ENCODE data around the gene FAM135A. TPM values are rescaled to one million over a fixed set of nuclear protein-coding genes. Genes with fewer than 3 reads are reported as not detected.
"Not testable (repeated sequence)": the region's sequence is repeated elsewhere in the genome, so short reads cannot be mapped to it uniquely, and the experiment has no call there.

Gene FAM135A
- total RNA-seq, 1 donor from 2014 or later, result 48.0 TPM

GRCh38 chr6:70459699-70460098, 46.4 kb downstream of the FAM135A start:
- not testable (repeated sequence) for DNase-seq

DNA sequence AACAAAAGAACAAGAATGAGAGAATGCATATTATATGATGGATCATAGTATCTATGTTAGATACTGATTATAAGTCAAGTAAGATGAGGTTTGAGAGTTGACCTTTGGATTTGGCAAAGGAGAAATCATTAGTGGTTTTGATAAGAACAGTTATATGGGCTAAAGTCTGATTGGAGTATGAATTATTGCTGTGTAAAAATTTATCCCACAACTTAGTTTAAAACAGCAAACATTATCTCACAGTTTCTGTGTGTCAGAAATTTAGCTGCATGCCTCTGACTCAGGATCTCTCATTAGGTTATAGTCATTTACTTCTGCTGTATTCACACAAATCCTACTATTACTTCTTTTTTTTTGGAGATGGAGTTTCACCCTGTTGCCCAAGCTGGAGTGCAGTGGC, 56.7 kb downstream of the FAM135A start:
- no peak for DNase-seq

DNA sequence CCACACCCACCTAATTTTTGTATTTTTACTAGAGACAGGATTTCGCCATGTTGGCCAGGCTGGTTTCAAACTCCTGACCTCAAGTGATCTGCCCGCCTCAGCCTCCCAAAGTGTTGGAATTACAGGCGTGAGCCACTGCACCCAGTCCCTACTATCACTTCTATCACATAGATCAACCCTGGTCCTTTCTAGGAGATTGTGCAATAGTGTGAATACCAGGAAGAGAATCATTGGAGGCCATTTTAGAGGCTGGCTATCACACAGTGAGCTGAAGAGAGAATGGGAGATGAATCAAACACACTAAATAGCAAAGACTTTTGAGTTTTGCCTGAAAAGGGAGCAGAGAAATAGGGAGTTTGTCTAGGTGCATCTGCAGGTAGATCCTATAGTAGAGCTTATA, 57.2 kb downstream of the FAM135A start:
- not testable (repeated sequence) for DNase-seq

DNA sequence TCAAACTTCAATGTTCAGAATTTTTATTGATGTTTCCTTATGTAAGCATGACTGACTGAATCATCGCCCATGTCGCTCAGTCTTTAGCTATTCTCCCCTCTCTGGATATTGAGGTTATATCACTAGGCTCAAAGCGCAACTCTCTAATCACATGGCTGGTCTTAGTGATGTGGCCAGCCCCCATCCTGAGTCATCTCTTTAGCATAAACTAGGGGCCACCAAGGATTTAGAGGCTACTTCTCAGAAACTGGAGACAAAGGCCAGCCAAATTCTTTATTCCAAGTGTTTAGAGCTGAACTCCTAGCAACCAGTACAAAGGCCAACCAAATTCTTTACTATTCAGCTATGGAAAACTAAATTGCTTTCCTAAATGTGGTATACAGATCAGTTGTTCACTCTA, 61.4 kb downstream of the FAM135A start:
- DNase-seq, result no peak

DNA sequence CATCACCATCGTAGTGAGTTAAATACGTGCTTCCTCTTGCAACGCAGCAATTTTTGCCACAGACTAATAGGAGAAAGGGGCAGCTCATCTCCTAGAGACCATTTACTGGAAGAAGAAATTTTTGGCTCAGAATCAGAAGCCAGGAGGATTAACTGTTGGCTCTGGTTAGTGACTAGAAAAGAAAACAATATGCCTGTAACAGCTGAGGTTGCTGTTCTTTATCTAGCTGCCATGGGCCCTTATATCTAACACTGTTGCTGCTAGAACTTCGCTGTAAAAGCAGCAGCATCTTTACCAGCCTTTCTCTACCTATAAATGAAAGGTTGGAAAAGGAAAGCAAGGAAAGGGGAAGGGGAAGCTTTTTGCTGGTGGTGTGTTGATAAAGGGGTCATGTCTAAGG, 65.9 kb downstream of the FAM135A start:
- DNase-seq, result no peak

DNA sequence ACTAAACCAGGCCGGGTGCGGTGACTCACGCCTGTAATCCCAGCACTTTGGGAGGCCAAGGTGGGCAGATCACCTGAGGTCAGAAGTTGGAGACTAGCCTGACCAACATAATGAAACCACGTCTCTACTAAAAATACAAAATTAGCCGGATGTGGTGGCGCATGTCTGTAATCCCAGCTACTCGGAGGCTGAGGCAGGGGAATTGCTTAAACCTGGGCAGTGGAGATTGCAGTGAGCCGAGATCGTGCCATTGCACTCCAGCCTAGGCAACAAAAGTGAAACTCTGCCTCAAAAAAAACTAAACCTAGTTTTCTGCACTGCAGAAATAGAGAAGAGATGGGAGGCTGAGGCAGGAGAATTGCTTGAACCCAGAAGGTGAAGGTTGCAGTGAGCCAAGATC, 73.3 kb downstream of the FAM135A start:
- not testable (repeated sequence) for DNase-seq

DNA sequence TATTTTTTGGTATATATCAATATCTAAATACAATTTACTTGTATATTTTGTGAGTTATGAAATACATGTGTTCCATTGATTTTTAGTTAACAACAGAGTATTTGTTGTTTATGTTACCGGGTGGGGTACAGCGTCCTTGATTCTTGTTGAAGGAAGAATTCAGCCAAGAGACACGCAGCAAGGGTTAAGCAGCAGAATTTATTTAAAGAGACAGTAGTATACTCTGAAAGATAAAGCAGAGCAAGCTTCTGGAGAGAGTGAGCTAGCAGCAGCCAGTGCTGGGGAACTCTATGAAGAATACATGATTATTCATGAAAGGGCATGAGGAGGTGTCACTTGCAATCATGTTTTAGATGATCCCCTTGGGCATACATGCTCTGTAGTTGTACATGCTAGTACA, 76.1 kb downstream of the FAM135A start:
- DNase-seq, result no peak

DNA sequence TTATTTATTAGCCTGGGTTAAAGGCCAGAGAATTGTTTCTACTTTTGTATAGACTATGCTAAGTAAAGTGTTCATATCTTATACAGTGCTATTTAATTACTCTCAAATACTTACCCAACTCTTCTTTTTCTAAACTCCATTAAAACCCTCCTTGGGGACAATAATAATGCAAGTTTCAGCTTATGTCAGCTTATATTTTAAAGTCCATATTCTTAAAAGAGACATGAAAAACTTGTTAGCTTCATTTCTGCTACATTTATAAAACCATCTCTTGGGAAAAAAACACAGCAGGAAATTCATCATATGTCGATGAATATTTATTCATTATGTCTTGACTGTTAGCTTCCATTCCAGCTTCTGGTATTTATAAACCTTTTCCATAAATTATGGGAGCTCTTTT, 81.5 kb downstream of the FAM135A start:
- DNase-seq, result no peak

DNA sequence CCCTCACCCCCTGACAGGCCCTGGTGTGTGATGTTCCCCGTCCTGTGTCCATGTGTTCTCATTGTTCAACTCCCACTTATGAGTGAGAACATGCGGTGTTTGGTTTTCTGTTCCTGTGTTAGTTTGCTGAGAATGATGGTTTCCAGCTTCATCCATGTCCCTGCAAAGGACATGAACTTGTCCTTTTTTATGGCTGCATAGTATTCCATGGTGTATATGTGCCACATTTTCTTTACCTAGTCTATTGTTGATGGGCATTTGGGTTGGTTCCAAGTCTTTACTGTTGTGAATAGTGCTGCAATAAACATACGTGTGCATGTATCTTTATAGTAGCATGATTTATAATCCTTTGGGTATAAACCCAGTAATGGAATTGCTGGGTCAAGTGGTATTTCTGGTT, 82.5 kb downstream of the FAM135A start:
- not testable (repeated sequence) for DNase-seq

DNA sequence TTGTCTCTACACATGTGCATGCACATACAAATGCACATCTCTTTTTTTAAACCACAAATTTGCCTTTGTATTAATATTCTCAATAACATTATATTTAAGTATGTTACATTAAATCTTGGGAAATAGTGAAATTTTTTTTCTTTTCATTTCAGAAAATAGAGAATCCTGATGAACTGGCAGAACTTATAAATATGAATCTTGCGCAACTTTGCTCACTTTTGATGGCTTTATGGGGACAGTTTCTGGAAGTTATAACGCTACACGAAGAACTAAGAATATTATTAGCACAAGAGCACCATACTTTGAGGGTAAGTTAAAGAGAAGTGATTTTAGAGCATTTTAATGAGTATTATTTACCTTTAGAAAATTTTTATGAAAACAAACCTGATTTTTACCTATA, 89.2 kb downstream of the FAM135A start:
- DNase-seq, result no peak

DNA sequence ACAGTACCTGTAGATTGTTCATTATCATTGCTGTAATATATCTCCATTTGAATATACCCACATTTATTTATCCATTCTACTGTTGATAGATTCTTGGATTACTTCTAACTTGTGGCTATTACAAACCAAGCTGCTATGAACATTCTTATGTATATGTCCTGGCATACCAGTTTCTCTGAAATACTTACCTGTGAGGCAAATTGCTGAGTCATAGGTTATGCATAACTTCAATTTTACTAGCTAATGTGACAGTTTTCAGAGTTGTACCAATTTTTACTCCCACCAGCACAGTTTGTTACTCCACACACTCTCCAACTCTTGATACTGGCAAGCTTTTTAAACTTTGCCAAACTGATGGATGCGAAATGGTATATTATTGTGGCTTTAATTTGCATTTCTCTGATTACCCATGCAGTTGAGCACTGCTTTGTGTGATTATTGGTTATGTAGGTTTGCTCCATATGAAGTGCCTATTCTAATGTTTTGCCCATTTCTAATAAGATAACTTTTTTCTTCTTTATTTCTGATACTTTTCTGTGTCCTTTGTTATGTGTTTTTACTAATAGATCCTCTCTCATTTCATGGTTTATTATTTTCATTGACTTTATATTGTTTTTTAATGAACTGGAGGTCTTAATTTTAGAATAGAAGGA, 90.6 kb downstream of the FAM135A start:
- DNase-seq, result no peak

DNA sequence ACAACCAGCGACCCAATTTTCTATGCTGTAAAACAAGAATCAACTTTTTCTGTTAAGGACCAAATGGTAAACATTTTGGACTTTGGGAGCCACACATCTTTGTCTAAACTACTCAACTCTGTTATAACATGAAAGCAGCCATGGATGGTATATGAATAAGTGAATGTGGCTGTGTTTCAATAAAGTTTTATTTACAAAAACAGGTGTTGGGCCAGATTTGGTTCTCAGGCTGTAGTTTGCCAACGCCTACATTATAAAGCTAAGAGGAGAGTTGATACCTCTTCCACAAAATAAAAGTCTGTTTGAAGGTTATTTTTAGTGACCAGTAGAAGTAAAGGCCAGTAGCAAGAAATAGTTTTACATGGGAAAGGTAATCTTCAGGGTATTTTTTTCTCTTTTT, 93.0 kb downstream of the FAM135A start:
- no peak for DNase-seq

- DNase-seq, result no peak
Measured at GRCh38 chr6:70507161-70507560, 93.9 kb downstream of the FAM135A start.

GRCh38 chr6:70508953-70509352, 95.6 kb downstream of the FAM135A start:
- DNase-seq, result no peak

- DNase-seq, result no peak
Measured at GRCh38 chr6:70510600-70510999, 97.3 kb downstream of the FAM135A start.

DNA sequence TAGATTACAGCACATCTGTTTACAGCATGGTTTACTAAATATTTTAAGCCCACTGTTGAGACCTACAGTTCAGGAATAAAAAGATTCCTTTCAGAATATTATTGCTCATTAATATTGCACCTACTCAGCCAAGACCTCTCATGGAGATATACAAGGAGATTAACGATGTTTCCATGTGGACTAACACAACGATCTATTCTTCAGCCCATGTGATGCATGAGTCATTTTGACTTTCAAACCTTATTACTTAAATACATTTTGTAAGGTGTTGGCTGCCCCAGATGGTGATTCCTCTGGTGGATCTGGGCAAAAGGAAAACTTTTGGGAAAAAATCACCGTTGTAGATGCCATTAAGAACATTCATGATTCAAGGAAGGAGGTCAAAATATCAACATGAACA, 105.4 kb downstream of the FAM135A start:
- no peak for DNase-seq

GRCh38 chr6:70520575-70520974, 107.3 kb downstream of the FAM135A start:
- DNase-seq, result no peak

DNA sequence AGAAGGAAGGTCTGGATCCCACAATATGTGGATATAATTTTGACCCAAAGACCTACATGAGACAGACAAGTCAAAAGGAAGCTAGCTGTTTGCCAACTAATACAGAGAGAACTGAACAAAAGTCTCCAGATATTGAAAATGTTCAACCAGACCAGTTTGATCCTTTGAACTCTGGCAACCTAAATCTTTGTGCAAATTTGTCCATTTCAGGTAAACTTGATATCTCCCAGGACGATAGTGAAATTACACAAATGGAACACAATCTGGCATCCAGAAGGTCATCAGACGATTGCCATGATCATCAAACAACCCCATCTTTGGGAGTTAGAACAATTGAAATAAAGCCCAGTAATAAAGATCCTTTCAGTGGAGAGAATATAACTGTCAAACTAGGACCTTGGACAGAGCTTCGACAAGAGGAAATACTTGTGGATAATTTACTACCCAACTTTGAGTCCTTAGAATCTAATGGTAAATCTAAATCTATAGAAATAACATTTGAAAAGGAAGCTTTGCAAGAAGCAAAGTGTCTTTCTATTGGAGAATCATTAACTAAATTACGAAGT, 111.5 kb downstream of the FAM135A start:
- no peak for DNase-seq

DNA sequence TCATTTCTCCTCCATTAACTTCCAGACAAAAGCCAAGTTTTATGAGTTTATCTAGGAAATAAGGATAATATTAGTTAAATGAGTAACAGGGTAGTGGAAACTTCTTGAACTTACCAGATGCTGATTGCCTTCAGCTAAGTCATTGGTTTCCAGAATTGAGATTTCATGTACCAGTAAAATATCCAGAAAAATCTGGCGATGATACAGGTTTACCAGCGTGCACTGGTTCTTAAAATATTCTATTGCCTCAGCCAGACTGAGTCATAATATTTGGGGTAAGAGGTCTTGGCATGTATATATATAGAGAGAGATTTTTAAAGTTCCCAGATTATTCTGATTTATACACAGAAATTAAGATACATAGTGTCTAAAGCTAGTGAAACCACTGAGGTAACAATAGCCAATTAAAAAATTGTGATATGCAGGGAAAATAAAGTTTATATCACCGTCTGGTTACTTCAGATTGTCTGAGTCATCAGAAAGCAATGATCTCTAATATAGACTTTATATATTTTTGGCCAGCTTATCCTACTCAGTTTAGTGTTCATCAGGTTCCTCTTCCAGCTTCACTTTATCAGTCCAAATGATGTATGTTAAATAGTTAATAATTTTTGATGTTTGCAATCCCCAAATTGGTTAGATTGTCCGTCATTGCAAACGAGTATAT, 113.9 kb downstream of the FAM135A start:
- no peak for DNase-seq

DNA sequence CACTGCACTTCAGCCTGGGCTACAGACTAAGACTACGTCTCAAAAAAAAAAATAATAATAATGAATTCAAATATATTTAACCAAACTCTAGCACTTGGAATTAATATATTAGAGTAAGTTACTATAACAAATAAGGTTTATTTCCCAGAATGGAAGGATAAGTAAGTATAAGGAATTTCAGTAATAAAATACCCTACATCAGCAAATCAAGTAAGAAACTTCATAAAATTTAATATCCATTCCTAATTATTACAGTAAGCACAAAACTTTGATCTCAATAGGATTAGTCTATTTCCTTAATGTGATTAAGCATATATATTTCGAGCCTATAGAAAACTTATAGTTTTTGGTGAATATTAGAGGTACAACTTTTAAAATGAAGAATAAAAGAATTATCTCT, 116.7 kb downstream of the FAM135A start:
- no peak for DNase-seq

GRCh38 chr6:70531133-70531532, 117.8 kb downstream of the FAM135A start:
- DNase-seq, result no peak

DNA sequence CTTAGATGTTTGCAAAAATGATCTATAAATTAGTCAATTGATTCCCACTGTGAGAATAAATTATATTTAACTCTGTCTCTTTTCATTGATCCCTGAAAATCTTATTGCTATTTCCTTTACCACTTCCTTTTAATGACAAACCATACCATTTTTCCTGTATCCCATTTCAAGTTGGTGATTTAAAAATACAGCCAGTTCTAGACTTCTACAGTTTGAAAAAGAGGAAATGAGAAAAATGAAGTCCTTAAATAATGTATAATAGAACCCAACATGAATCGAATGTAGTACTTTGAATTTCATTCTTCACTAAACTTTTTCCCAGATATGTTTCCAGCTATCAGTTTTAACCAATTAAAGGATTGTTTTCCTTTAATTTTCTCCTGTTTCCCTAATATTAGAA, 124.0 kb downstream of the FAM135A start:
- DNase-seq, result no peak

DNA sequence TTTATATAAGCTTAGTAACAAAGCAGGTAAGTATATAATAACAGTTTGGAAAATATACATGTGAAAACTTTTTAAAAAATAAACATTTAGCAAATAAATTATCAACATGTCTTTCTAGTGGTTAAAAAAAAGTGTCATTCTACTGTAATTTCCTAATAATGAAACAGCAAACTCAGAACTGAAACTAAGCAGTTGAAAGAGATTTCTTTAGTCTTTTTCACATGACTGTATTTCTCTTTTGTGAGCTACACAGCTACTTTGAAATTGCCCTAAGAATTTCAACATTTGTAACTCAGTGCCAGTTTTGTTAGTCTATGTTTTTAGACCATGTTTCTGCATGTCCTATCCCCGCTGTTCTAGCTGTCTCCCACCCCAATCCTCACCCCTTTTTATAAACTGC, 125.1 kb downstream of the FAM135A start:
- DNase-seq, result no peak

DNA sequence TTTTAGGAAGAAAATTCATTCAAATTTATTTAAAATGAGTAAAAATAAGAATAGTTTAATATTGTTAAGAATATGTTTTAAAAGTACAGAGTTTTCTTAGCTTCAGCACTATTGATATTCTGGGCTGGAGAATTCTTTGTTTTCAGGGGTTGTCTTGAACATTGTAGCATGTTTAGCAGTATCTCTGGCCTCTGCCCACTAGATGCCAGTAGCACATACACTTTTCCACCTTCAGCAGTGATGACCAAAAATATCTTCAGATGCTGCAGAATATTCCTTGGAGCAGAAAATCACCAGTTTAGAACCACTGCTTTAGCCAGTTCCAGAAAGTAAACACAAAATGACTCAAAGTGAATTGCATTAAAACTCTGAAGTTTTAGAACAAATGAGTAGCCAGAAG, 134.0 kb downstream of the FAM135A start:
- no peak for DNase-seq

All from skin of body (tissue), 2 donors.